ENCODE measurements around the gene HEXD.
A peak's percentile ranks its signal among the peaks of the same experiment; 100 is the strongest.

- TF ChIP-seq, protein P1, sequence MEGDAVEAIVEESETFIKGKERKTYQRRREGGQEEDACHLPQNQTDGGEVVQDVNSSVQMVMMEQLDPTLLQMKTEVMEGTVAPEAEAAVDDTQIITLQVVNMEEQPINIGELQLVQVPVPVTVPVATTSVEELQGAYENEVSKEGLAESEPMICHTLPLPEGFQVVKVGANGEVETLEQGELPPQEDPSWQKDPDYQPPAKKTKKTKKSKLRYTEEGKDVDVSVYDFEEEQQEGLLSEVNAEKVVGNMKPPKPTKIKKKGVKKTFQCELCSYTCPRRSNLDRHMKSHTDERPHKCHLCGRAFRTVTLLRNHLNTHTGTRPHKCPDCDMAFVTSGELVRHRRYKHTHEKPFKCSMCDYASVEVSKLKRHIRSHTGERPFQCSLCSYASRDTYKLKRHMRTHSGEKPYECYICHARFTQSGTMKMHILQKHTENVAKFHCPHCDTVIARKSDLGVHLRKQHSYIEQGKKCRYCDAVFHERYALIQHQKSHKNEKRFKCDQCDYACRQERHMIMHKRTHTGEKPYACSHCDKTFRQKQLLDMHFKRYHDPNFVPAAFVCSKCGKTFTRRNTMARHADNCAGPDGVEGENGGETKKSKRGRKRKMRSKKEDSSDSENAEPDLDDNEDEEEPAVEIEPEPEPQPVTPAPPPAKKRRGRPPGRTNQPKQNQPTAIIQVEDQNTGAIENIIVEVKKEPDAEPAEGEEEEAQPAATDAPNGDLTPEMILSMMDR (IDR thresholded peaks at IDR 0.05), result peak in 1 of 6 experiments; percentile 22
- peak in 2 of 4 donors; percentile 74 to 89 for TF ChIP-seq POLR2A (IDR thresholded peaks at IDR 0.05)
Observed at GRCh38 chr17:82450357-82451106, 32.4 kb downstream of the HEXD start, which contains the start of gene CYBC1.

Data from esophagus squamous epithelium (tissue), 4 donors.